Glutamatergic neuron (in vitro differentiated cells): ENCODE data around the gene NATD1. TPM values are rescaled to one million over a fixed set of nuclear protein-coding genes. Genes with fewer than 3 reads are reported as not detected.

Experiments used
- DNase-seq: peaks from one replicate; pipeline ENCODE4 v3.0.0; 2022
- H3K27ac Mint-ChIP-seq: one replicate; pipeline ENCODE4 v1.8.0; 2020; ENCODE audit warnings: mild to moderate bottlenecking, mixed read lengths, inconsistent platforms; ENCODE audit not compliant: unreplicated experiment
- H3K27me3 Mint-ChIP-seq: one replicate; pipeline ENCODE4 v1.8.0; 2020; ENCODE audit warnings: mild to moderate bottlenecking, moderate library complexity, mixed read lengths, inconsistent platforms; ENCODE audit not compliant: unreplicated experiment
- H3K36me3 Mint-ChIP-seq: one replicate; pipeline ENCODE4 v1.8.0; 2020; ENCODE audit warnings: mild to moderate bottlenecking, mixed read lengths, inconsistent platforms; ENCODE audit not compliant: unreplicated experiment
- H3K4me1 Mint-ChIP-seq: one replicate; pipeline ENCODE4 v1.8.0; 2020; ENCODE audit warnings: mild to moderate bottlenecking, low read depth, mixed read lengths, inconsistent platforms; ENCODE audit not compliant: unreplicated experiment
- H3K4me3 Mint-ChIP-seq: one replicate; pipeline ENCODE4 v1.8.0; 2020; ENCODE audit warnings: mild to moderate bottlenecking, mixed read lengths, inconsistent platforms; ENCODE audit not compliant: unreplicated experiment
- H3K9me3 Mint-ChIP-seq: one replicate; pipeline ENCODE4 v1.8.0; 2020; ENCODE audit warnings: mild to moderate bottlenecking, moderate library complexity, mixed read lengths, inconsistent platforms; ENCODE audit not compliant: unreplicated experiment
- total RNA-seq: library from RNA; stranded (reverse); fragmentation: NEBNext Ultra II Directional; extraction: Animal tissue kit (Norgen Biotek cat#: 25700); gene quantifications from one replicate; pipeline ENCODE4 v1.2.1, GENCODE V29; 2021; ENCODE audit not compliant: unreplicated experiment
- TF ChIP-seq, protein P1 (sequence below): fragments of 200-600 bp; sonication (generic); IDR thresholded peaks from one replicate; pipeline ENCODE4 v1.5.0; 2021; ENCODE audit not compliant: partially characterized antibody, unreplicated experiment

The NATD1 gene
- total RNA-seq, 1 donor from 2014 or later: 45.9 TPM

DNA sequence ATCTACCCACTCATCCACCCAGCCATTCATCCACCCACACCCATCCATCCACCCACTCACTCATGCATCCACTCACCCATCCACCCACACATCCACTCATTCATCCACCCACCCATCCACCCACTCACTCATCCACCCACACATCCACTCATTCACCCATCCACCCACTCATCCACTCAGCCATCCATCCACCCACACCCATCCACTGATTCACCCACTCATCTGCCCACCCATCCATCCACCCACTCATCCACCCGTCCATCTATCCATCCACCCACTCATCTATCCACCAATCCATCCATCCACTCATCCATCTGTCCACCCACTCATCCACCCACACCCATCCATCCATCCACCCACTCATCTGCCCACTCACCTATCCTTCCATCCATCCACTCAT is 17.3 kb downstream of the NATD1 start:
- H3K4me3 Mint-ChIP-seq: no peak overlapping the region
- peaks cover 23% of the 10 kb centered on the region for H3K36me3 Mint-ChIP-seq
- no peak for DNase-seq
- no peak overlapping the region for H3K27ac Mint-ChIP-seq
- H3K9me3 Mint-ChIP-seq: peaks cover 20% of the 10 kb centered on the region
- H3K4me1 Mint-ChIP-seq: peaks cover 26% of the 10 kb centered on the region
- H3K27me3 Mint-ChIP-seq: peaks cover 11% of the 10 kb centered on the region
- TF ChIP-seq, protein P1, sequence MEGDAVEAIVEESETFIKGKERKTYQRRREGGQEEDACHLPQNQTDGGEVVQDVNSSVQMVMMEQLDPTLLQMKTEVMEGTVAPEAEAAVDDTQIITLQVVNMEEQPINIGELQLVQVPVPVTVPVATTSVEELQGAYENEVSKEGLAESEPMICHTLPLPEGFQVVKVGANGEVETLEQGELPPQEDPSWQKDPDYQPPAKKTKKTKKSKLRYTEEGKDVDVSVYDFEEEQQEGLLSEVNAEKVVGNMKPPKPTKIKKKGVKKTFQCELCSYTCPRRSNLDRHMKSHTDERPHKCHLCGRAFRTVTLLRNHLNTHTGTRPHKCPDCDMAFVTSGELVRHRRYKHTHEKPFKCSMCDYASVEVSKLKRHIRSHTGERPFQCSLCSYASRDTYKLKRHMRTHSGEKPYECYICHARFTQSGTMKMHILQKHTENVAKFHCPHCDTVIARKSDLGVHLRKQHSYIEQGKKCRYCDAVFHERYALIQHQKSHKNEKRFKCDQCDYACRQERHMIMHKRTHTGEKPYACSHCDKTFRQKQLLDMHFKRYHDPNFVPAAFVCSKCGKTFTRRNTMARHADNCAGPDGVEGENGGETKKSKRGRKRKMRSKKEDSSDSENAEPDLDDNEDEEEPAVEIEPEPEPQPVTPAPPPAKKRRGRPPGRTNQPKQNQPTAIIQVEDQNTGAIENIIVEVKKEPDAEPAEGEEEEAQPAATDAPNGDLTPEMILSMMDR: no peak

DNA sequence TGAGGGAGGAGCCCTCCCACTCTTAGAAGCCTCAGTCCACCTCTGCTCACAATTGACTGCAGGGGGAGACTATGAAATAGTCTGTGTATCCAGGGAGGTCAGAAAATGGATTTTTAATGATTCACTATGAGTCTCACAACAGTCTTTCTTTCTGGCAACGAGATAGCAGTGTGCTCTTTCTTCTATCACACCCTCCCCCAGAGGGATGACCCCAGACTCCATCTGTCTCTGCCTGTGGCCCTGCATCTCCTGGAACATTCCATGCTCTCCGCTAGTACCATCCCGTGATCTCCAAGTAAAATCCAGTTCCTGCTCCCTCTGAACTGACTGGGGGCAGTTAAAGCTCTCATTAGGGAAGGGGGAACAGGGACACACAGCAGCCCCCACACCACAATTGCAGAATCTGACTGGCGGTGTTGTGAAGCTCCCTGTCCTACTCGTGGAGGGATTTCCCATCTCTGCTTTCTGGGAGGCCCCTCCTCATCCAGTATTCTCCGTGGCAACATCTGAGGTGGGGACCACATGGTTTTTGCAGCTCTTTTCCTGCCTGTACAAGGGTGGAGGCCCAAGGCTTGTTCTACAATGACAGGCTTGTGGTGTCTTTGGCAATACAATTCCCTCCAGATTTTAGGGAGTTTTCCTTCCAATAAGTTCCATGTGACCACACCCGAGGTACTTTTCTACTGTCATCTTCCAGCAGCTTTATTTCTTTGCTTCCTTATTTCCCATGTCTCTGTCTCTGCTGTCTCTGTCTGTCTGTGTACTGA is 19.4 kb downstream of the NATD1 start:
- H3K27ac Mint-ChIP-seq: peak overlapping the region; percentile 52

DNA sequence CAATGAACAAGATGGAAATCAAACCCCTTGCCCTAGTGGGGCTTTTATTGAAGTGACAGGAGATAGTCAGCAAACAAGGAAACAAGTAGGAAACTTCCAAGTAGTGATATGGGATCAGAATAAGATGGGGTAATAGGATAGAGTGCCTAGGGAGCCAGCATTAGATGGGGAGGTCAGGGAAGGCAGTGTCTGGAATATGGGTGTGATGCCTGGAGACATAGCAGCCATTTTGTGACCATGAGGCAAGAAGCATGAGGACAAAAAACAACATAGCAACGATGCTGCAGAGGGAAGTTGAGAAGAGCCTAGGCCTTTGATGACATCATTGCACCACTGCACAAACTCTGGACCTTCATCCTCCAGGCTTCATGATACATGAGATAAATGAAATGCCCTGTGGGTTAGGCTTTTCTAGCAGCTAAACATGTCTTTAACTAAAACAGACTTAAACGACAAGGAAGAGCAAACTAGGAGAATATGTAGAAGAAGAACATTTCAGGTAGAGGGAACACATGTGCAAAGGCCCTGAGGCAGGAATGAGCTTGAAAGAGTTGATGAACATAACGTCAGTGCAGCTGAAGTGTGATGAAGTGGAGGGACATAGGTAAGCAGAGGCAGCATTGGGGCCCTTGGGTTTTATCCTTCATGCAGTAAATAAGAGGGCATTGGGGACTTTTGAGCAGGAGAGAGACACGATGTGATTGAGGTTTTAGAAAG is 21.0 kb downstream of the NATD1 start:
- no peak overlapping the region for H3K27ac Mint-ChIP-seq
- peaks cover 13% of the 10 kb centered on the region for H3K4me1 Mint-ChIP-seq

More for the DNA sequence above, 19.4 kb downstream of the NATD1 start:
- DNase-seq: no peak
- Mint-ChIP-seq H3K9me3 (peaks cover 20% of the 10 kb centered on the region), H3K36me3 (peaks cover 23% of the 10 kb centered on the region), H3K4me3 (peak overlapping the region; percentile 18), H3K4me1 (peaks cover 13% of the 10 kb centered on the region), H3K27me3 (peaks cover 7% of the 10 kb centered on the region)
- TF ChIP-seq, protein P1: no peak

DNA sequence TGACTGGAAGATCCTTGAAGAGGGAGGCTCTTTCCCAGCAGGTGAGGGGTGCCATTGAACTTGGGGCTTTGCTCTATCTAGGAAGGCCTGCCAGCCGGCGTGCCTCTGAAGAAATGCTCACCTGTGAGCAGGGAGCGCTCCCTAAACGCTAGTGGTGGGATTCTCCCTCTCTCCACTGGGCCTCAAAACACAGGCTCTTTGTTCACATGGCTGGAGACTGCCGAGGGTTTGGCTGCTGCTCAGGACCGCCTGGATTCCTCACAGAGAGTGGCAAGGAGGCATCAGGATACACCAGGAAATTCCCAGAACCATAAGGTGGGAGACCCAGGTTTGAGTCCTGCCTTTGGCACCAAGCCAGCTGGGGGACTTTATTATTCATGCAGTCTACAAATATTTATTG is 21.7 kb downstream of the NATD1 start:
- TF ChIP-seq, protein P1: no peak
- Mint-ChIP-seq H3K27ac (no peak overlapping the region), H3K27me3 (peaks cover 4% of the 10 kb centered on the region), H3K4me3 (no peak overlapping the region), H3K4me1 (peaks cover 13% of the 10 kb centered on the region), H3K36me3 (peaks cover 19% of the 10 kb centered on the region), H3K9me3 (peaks cover 22% of the 10 kb centered on the region)
- DNase-seq: no peak

More for the DNA sequence above, 21.0 kb downstream of the NATD1 start:
- Mint-ChIP-seq H3K4me3 (no peak overlapping the region), H3K9me3 (peaks cover 22% of the 10 kb centered on the region), H3K27me3 (peaks cover 5% of the 10 kb centered on the region), H3K36me3 (peaks cover 19% of the 10 kb centered on the region)
- DNase-seq: no peak
- TF ChIP-seq, protein P1: no peak

DNA sequence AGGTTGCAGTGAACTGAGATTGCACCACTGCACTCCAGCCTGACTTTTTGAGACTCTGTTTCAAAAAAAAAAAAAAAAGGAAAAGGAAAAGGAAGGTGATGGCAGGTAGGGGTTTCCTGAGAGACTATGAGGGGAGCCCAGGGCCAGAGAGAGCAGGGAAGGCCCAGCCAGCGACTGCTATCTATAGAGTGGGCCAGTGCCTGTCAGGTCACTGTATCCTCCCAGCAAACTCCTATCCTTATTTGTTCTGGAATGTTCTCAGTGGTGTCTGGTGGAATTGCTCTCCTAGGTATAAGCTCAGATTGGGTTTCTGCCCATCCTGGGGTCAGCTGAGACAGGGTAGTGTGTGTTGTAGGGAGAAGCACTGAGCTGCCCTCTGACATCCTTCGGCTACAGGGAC is 24.4 kb downstream of the NATD1 start:
- Mint-ChIP-seq H3K27ac (no peak overlapping the region), H3K27me3 (no peaks in the 10 kb centered on the region), H3K9me3 (peaks cover 15% of the 10 kb centered on the region), H3K4me1 (peaks cover 6% of the 10 kb centered on the region), H3K4me3 (no peak overlapping the region), H3K36me3 (peaks cover 15% of the 10 kb centered on the region)
- DNase-seq: no peak
- TF ChIP-seq, protein P1: no peak
